Breast epithelium (tissue), 4 donors: ENCODE data around the gene MDH2. TPM values are rescaled to one million over a fixed set of nuclear protein-coding genes. Genes with fewer than 3 reads are reported as not detected.
A peak's percentile ranks its signal among the peaks of the same experiment; 100 is the strongest.
"Not testable (repeated sequence)": the region's sequence is repeated elsewhere in the genome, so short reads cannot be mapped to it uniquely, and the experiment has no call there.

ENCODE experiments used
- DNase-seq, 2 donors: peaks; one replicate each; pipeline ENCODE4 v3.0.0-alpha.2; 2019; ENCODE audit warnings: low spot score in 2 of 2
- H3K27ac ChIP-seq, 2 donors: fragments of 200-600 bp; sonication (generic) in 1 of 2; one replicate each; pipeline ENCODE4 v1.5.1; 2016 to 2019; ENCODE audit warnings: mild to moderate bottlenecking in 1 of 2
- H3K27me3 ChIP-seq, 2 donors: fragments of 200-600 bp; sonication (generic) in 1 of 2; one replicate each; pipeline versions ENCODE4 v1.5.1 to v1.6.0; 2017 to 2019; ENCODE audit warnings: control low read depth in 1 of 2, mild to moderate bottlenecking in 1 of 2
- H3K36me3 ChIP-seq: fragments of 200-600 bp; one replicate; pipeline ENCODE4 v1.5.1; 2019
- H3K4me1 ChIP-seq, 2 donors: fragments of 200-600 bp; sonication (generic); one replicate each; pipeline ENCODE4 v1.5.1; 2016 to 2019; ENCODE audit warnings: control low read depth in 1 of 2
- H3K4me3 ChIP-seq, 3 donors: fragments of 200-600 bp; sonication (generic); 1 replicate in 2 of 3; 2 replicates in 1 of 3; pipeline ENCODE4 v1.5.1; 2016 to 2019; ENCODE audit warnings: mild to moderate bottlenecking in 3 of 3, moderate library complexity in 2 of 3
- H3K9me3 ChIP-seq, 2 donors: fragments of 200-600 bp; sonication (generic) in 1 of 2; one replicate each; pipeline ENCODE4 v1.5.1; 2016 to 2019; ENCODE audit warnings: control low read depth in 1 of 2
- POLR2A ChIP-seq: fragments of 450-650 bp; IDR thresholded peaks from one replicate; pipeline ENCODE4 v1.6.1; 2016; ENCODE audit warnings: antibody characterized with exemption, mild to moderate bottlenecking, moderate library complexity
- POLR2AphosphoS5 ChIP-seq, 3 donors: sonication (generic); formaldehyde crosslinking; IDR thresholded peaks; one replicate each; pipeline ENCODE4 v1.6.1; 2017; ENCODE audit warnings: antibody characterized with exemption in 3 of 3
- intact Hi-C: fragments of 100-400 bp; cut with DNase I; formaldehyde crosslinking; loops from one replicate; pipeline ENCODE4 v1.15.1; 2023; ENCODE audit warnings: low total_unique reads
- total RNA-seq, 3 donors: library from RNA; depleted of rRNA; stranded (reverse); fragments of >200 nt; gene quantifications; one replicate each; pipeline ENCODE4 v1.1.0, GENCODE V29; 2016
- TF ChIP-seq, protein P1 (sequence below), 3 donors: fragments of 450-650 bp; IDR thresholded peaks; one replicate each; pipeline ENCODE4 v1.5.1; 2016 to 2017; ENCODE audit warnings: antibody characterized with exemption in 3 of 3, mild to moderate bottlenecking in 3 of 3, moderate library complexity in 3 of 3

The MDH2 gene
- total RNA-seq, 3 donors from 2014 or later, result 52.0 to 63.3 (median 61.8) TPM

DNA sequence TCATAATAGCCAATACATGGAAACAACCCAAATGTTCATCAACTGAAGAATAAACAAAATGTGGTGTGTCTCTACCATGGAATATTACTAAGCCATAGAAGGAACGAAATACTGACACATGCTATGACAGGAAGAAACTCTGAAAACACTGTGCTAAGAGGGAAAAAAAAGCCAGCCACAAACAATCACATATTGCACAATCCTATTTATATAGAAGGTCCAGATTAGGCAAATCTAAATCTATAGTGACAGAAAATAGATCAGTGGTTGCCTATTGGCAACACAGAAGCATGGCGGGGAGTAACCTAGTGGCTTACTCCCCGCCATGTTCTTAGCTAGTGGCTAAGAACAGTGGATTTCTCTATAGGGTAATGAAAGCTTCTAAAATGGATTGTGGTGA is 48.0 kb downstream of the MDH2 start:
- H3K4me3 ChIP-seq, result no peak overlapping the region
- no peak overlapping the region for H3K27ac ChIP-seq
- no peaks in the 10 kb centered on the region for H3K36me3 ChIP-seq
- intact Hi-C loops, result no loop called here
- no peaks in the 10 kb centered on the region for H3K27me3 ChIP-seq
- no peak for DNase-seq
- no peaks in the 10 kb centered on the region for H3K4me1 ChIP-seq
- TF ChIP-seq POLR2A, result no peak
- H3K9me3 ChIP-seq, result no peaks in the 10 kb centered on the region

DNA sequence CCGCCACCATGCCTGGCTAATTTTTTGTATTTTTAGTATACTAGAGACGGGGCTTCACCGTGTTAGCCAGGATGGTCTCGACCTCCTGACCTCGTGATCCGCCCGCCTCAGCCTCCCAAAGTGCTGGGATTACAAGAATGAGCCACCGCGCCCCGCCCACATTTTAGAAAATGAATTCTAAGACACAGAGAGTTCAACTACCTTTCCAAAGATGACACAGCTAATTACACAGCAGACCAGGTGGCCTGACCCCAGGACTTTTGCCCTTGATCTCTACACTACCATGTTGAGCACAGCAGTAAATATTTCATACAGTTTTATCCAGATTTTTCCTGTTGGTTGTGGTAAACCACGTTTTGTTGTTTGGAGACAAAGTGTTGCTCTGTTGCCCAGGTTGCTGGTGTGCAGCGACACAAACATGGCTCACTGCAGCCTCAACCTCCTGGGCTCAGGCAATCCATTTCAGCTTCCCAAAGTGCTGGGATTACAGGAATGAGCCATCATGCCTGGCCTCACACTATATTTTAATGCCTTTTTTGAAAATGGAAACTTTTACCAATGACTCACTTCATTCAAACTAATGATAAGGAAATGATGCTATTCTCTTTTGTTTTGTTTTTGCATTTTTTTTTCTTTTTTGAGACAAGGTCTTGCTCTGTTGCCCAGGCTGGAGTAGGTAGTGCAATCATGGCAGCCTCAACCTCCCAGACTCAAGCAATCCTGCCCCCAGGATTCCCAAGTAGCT is 54.0 kb downstream of the MDH2 start:
- H3K9me3 ChIP-seq, H3K27ac ChIP-seq, intact Hi-C loops: not testable (repeated sequence)

DNA sequence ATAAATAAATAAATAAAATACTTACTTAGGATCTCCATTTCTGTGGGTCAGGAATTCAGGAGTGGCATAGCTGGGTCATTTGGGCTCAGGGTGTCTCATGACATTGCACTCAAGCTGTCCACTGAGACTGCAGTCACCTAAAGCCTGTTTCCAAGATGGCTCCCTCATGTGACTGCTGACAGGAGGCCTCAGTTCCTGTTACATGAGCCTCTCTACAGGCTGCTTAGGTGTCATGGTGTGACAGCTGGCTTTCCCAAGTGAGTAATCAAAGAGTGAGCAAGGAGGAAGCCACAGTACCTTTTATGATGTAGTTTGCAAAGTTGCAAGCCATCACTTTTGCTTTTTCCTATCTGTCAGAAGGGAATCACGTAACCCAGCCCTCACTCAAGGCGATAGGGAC is 55.9 kb downstream of the MDH2 start:
- H3K27ac ChIP-seq, DNase-seq, H3K4me3 ChIP-seq, H3K36me3 ChIP-seq, intact Hi-C loops, H3K4me1 ChIP-seq, H3K27me3 ChIP-seq, H3K9me3 ChIP-seq: not testable (repeated sequence)

More for the DNA sequence above, 54.0 kb downstream of the MDH2 start:
- not testable (repeated sequence) for H3K4me3 ChIP-seq, H3K36me3 ChIP-seq, H3K27me3 ChIP-seq, H3K4me1 ChIP-seq, DNase-seq

DNA sequence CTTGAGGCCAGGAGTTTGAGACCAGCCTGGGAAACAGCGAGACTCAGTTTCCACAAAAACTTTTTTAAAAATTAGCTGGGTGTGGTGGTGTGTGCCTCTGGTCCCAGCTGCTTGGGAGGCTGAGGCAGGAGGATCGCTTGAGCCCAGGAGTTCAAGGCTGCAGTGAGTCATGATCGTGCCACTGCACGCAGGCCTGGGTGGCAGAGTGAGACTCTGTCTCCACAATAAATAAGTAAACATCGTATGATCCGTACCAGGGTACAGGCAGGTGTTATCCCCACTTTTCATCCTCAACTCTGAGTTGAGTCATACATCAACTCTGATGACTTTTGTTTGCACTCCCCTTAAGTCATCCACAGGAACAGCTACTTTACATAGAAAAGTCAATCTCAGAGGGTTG is 58.2 kb downstream of the MDH2 start:
- H3K36me3 ChIP-seq, H3K27me3 ChIP-seq, H3K9me3 ChIP-seq, H3K4me3 ChIP-seq, DNase-seq, H3K4me1 ChIP-seq, intact Hi-C loops: not testable (repeated sequence)
- H3K27ac ChIP-seq, result peak overlapping the region; percentile 52 to 76

DNA sequence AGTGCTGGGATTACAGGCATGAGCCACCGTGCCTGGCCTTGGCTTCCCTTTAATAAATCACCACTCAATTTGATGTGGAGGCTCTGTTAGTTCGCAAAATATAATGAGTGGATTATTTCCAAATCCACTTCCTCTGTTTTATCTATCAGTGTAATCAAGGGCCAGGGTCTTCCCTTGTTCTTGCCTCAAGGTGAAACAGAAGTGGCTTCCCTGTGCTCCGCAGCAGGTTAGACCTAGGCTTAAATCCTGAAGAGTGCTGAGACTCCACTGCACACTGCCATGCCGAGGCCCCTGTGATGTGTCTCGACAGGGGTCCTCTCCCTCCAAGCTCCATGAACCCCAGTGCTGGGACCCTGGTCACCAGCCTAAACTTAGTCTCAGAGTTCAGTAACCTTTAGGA is 59.0 kb downstream of the MDH2 start:
- intact Hi-C loops, result no loop called here
- Histone ChIP-seq H3K4me3 (peak overlapping the region in 1 of 3 donors; percentile 9), H3K27ac (peak overlapping the region; percentile 52 to 76), H3K36me3 (no peaks in the 10 kb centered on the region), H3K27me3 (no peaks in the 10 kb centered on the region), H3K4me1 (no peaks in the 10 kb centered on the region), H3K9me3 (no peaks in the 10 kb centered on the region)
- no peak for DNase-seq
- TF ChIP-seq POLR2A (no peak), POLR2AphosphoS5 (IDR thresholded peaks at IDR 0.05) (no peak)
- TF ChIP-seq, protein P1, sequence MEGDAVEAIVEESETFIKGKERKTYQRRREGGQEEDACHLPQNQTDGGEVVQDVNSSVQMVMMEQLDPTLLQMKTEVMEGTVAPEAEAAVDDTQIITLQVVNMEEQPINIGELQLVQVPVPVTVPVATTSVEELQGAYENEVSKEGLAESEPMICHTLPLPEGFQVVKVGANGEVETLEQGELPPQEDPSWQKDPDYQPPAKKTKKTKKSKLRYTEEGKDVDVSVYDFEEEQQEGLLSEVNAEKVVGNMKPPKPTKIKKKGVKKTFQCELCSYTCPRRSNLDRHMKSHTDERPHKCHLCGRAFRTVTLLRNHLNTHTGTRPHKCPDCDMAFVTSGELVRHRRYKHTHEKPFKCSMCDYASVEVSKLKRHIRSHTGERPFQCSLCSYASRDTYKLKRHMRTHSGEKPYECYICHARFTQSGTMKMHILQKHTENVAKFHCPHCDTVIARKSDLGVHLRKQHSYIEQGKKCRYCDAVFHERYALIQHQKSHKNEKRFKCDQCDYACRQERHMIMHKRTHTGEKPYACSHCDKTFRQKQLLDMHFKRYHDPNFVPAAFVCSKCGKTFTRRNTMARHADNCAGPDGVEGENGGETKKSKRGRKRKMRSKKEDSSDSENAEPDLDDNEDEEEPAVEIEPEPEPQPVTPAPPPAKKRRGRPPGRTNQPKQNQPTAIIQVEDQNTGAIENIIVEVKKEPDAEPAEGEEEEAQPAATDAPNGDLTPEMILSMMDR (IDR thresholded peaks at IDR 0.05), result no peak

DNA sequence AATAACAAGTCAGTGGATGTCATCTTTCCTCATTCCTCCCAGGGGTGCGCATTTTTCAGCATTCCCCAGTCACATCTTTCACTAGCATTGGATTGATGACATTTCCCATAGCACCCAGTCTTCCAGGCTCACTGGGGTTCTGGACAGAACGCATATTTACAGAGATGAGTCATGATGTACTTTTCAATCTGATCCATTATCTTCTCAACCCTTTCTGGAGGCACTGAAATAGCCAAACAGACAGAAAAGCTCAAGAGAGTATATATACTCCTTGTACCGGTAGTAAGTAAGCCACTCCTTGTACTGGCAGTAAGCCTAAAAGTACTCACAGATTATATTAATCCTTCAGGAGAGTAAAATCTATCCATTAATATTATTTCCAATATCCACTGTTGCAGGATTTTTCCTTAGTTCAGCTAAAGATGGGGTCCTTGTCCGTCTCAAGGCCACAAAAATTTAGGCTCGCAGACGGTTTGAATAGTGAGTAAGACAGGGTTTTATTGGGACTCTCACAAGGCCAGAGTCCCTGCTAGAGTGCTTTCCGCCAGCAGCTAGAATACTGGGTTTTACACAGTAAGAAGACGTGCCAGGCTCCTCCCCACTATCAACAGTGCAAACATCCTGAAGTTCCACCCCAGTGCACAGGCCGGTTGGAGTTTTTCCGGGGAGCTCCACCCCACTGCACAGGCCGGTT is 60.8 kb downstream of the MDH2 start:
- intact Hi-C loops, result no loop called here
- H3K4me1 ChIP-seq, result no peaks in the 10 kb centered on the region
- H3K9me3 ChIP-seq, result no peaks in the 10 kb centered on the region
- no peak for TF ChIP-seq POLR2AphosphoS5 (IDR thresholded peaks at IDR 0.05)
- no peak for TF ChIP-seq POLR2A
- TF ChIP-seq, protein P1 (IDR thresholded peaks at IDR 0.05), result no peak
- peak overlapping the region; percentile 76 to 79 for H3K27ac ChIP-seq
- H3K36me3 ChIP-seq, result no peaks in the 10 kb centered on the region
- peak overlapping the region in 1 of 3 donors; percentile 12 for H3K4me3 ChIP-seq
- peak; percentile 46 to 67 for DNase-seq
- H3K27me3 ChIP-seq, result no peaks in the 10 kb centered on the region

DNA sequence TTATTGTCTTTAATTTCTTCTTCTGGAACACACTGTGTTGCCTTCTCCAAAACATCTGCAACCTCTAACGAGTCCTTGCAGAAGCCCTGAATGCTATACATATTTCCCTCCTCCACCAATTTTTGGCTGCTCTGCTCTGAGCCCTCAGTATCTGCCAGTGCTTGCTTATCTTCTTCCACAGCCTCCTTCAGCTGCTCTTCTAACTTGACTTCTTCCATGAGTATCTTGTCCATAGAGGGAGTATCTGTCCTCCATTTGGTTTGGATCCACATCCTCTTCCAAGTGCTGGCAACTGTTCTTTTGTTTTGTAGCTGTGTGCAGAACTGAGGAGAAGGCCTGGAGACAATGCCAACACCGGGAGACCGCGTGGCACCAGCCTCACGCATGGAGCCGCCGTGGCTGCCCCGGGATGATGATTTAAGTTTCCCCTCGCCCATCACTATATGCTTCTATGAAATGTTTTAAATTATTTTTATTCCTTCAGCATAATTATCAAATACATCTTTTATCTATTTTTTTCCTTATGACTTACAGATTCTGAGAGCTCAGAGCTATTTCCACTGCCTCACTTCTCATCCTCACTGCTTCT is 65.2 kb downstream of the MDH2 start:
- H3K4me1 ChIP-seq, intact Hi-C loops: not testable (repeated sequence)

DNA sequence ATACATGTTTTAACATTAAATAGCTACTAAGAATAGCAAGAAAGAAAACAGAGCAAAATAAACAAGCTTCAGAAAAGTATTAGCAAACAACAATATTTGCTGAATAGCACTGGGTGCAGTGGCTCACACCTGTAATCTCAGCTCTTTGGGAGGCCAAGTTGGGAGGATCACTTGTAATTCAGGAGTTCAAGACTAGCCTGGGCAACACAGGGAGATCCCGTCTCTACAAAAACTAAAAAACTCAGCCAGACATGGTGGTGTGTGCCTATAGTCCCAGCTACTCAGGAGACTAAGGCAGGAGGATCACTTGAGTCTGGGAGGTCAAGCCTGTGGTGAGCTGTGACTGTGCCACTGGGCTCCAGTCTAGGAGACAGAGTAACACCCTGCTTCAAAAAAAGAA is 66.8 kb downstream of the MDH2 start:
- H3K27ac ChIP-seq, H3K4me1 ChIP-seq, H3K27me3 ChIP-seq, intact Hi-C loops, H3K36me3 ChIP-seq, DNase-seq, H3K4me3 ChIP-seq, H3K9me3 ChIP-seq: not testable (repeated sequence)

More for the DNA sequence above, 65.2 kb downstream of the MDH2 start:
- H3K27me3 ChIP-seq, DNase-seq, H3K27ac ChIP-seq, H3K36me3 ChIP-seq, H3K9me3 ChIP-seq, H3K4me3 ChIP-seq: not testable (repeated sequence)
